Measurements from ENCODE around the gene MYH9. TPM values are rescaled to one million over a fixed set of nuclear protein-coding genes. Genes with fewer than 3 reads are reported as not detected.
A peak's percentile ranks its signal among the peaks of the same experiment; 100 is the strongest.

The MYH9 gene
- total and polyA plus RNA-seq, 2 experiments from 2014 or later = 140 to 188 TPM

DNA sequence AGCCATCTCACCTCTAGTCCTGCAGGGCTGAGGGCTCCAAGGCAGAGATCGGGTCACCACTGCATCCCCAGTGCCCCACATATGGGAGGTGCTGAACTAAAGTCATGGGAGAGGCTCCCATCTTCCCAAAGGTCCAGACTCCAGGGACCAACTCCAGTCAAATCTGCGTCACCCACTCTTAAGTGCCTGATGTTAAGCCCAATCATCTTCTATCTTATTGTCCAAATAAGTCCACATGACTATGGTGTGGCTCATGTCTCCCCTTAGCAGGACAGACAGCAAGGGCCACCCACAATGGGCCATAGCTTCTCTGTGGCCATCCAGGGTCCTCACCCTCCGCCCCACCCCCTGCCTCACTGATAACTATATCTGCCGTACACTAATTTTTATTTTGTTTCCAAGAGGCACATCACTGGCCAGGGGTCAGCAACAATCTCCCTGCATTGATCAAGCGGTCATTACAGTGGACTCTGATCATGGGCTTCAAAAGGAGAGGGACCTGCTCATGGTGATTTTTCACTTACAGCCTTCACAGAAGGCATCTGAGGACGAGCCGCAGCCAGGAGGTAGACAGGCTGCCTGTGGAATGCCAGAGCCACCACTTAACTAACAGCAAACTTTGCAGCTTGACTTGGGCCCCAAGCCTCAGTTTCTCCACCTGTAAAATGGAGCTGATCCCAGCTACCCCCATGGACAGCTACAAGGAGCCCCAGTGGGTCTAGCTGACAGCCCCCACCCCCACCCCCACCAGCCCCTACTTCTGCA lies 23.3 kb downstream of the MYH9 start:
- Histone ChIP-seq H3K4me1 (ENCODE audit: insufficient read depth) (peaks cover 94% of the 10 kb centered on the region), H3K27ac (peak overlapping the region; percentile 98), H3K27me3 (no peaks in the 10 kb centered on the region), H3K4me3 (no peak overlapping the region), H3K36me3 (replicated peaks; ENCODE audit: insufficient read depth, low read depth) (no peaks in the 10 kb centered on the region), H3K9me3 (ENCODE audit: low read depth) (no peaks in the 10 kb centered on the region), H3K79me2 (peaks cover 94% of the 10 kb centered on the region), H3K9me2 (replicated peaks; ENCODE audit: insufficient read depth) (no peaks in the 10 kb centered on the region), H4K20me1 (ENCODE audit: insufficient read depth, poor library complexity, severe bottlenecking) (peaks cover 36% of the 10 kb centered on the region), H2AFZ (no peak overlapping the region), H3K4me2 (peak overlapping the region; percentile 72)
- no peak for DNase-seq (ENCODE audit: low spot score)
- TF ChIP-seq EZH2phosphoT487 (IDR thresholded peaks at IDR 0.05; ENCODE audit: low read depth, severe bottlenecking, unreplicated experiment) = no peak
- no peak for TF ChIP-seq EZH2 (IDR thresholded peaks at IDR 0.05; ENCODE audit: borderline replicate concordance)
- TF ChIP-seq, protein P1, sequence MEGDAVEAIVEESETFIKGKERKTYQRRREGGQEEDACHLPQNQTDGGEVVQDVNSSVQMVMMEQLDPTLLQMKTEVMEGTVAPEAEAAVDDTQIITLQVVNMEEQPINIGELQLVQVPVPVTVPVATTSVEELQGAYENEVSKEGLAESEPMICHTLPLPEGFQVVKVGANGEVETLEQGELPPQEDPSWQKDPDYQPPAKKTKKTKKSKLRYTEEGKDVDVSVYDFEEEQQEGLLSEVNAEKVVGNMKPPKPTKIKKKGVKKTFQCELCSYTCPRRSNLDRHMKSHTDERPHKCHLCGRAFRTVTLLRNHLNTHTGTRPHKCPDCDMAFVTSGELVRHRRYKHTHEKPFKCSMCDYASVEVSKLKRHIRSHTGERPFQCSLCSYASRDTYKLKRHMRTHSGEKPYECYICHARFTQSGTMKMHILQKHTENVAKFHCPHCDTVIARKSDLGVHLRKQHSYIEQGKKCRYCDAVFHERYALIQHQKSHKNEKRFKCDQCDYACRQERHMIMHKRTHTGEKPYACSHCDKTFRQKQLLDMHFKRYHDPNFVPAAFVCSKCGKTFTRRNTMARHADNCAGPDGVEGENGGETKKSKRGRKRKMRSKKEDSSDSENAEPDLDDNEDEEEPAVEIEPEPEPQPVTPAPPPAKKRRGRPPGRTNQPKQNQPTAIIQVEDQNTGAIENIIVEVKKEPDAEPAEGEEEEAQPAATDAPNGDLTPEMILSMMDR (IDR thresholded peaks at IDR 0.05; ENCODE audit: poor library complexity) = no peak
- 75% methylated on average over 7 of the region's 7 CpGs for WGBS (ENCODE audit: low lambda C conversion rate, missing lambda C conversion rate)

DNA sequence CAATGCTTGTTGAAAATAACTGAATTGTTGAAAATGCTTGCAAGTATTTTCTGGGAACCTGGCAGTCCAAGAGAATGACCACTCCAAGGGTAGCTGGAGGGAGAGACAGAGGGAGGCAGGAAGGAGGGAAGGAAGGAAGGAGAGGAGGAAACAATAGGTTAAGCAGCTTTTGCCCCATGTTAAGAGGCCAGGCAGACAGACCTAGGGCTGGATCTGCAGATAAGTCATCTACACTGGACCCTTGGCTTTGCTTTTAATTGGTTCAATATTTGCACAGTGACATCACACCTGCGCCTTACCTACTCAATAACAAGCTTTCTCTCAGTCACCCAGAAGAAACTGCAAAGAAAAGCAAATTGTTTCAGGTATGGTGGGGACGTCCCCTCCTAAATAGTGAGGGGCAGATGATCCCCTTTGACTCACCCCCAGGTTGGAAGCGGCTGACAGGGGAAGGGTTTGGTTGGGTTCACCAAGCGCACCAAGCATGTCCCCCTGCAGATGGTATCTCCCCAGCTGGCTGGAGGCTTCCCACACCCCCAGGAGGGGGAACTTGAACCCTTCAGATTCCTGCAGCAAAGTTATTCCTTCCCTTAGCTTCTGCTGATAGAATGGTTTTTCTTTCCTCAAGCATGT lies 24.3 kb downstream of the MYH9 start:
- peaks cover 94% of the 10 kb centered on the region for H3K4me1 ChIP-seq (ENCODE audit: insufficient read depth)
- WGBS (ENCODE audit: low lambda C conversion rate, missing lambda C conversion rate) = 60% methylated on average over 4 of the region's 4 CpGs
- H3K4me2 ChIP-seq = peak overlapping the region; percentile 72
- peak; percentile 72 for DNase-seq (ENCODE audit: low spot score)
- H3K79me2 ChIP-seq = peaks cover 94% of the 10 kb centered on the region
- H2AFZ ChIP-seq = no peak overlapping the region
- H4K20me1 ChIP-seq (ENCODE audit: insufficient read depth, poor library complexity, severe bottlenecking) = peaks cover 37% of the 10 kb centered on the region
- no peak overlapping the region for H3K4me3 ChIP-seq
- TF ChIP-seq EZH2 (IDR thresholded peaks at IDR 0.05; ENCODE audit: borderline replicate concordance) (no peak), EZH2phosphoT487 (IDR thresholded peaks at IDR 0.05; ENCODE audit: low read depth, severe bottlenecking, unreplicated experiment) (no peak)
- TF ChIP-seq, protein P1 (IDR thresholded peaks at IDR 0.05; ENCODE audit: poor library complexity) = no peak
- no peaks in the 10 kb centered on the region for H3K36me3 ChIP-seq (replicated peaks; ENCODE audit: insufficient read depth, low read depth)
- no peaks in the 10 kb centered on the region for H3K27me3 ChIP-seq
- no peaks in the 10 kb centered on the region for H3K9me2 ChIP-seq (replicated peaks; ENCODE audit: insufficient read depth)
- H3K27ac ChIP-seq = peak overlapping the region; percentile 98
- H3K9me3 ChIP-seq (ENCODE audit: low read depth) = no peaks in the 10 kb centered on the region

DNA sequence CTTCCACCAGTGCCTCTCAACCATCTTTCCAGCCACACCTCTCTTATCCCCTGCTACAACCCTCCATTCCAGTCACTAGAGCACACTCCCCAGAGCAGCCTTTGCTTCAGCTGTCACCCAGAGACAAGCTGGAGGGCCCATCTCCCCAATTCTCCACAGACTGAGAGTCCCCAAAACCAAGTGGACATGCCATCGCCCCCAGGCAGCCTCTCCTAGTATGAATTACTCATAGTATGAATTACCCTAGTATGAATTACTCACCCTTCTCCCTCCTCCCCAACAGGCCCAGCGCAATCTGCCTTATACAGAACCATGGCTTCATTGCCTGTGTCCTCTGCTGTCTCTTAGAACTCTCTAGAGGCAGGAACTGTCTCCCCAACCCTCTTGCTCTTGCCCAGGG lies 24.8 kb downstream of the MYH9 start:
- Histone ChIP-seq H3K9me2 (replicated peaks; ENCODE audit: insufficient read depth) (no peaks in the 10 kb centered on the region), H3K27ac (peak overlapping the region; percentile 98), H3K9me3 (ENCODE audit: low read depth) (no peaks in the 10 kb centered on the region), H4K20me1 (ENCODE audit: insufficient read depth, poor library complexity, severe bottlenecking) (peaks cover 36% of the 10 kb centered on the region), H3K4me3 (no peak overlapping the region), H3K4me1 (ENCODE audit: insufficient read depth) (peaks cover 93% of the 10 kb centered on the region), H3K79me2 (peaks cover 94% of the 10 kb centered on the region), H2AFZ (no peak overlapping the region), H3K4me2 (peak overlapping the region; percentile 72), H3K36me3 (replicated peaks; ENCODE audit: insufficient read depth, low read depth) (no peaks in the 10 kb centered on the region), H3K27me3 (no peaks in the 10 kb centered on the region)
- TF ChIP-seq EZH2 (IDR thresholded peaks at IDR 0.05; ENCODE audit: borderline replicate concordance) = no peak
- TF ChIP-seq, protein P1 (IDR thresholded peaks at IDR 0.05; ENCODE audit: poor library complexity) = no peak
- no peak for TF ChIP-seq EZH2phosphoT487 (IDR thresholded peaks at IDR 0.05; ENCODE audit: low read depth, severe bottlenecking, unreplicated experiment)
- 84% methylated on average over 2 of the region's 2 CpGs for WGBS (ENCODE audit: low lambda C conversion rate, missing lambda C conversion rate)
- DNase-seq (ENCODE audit: low spot score) = no peak

Measured in hepatocyte (in vitro differentiated cells).